ENCODE results near the gene AVP.
A peak's percentile ranks its signal among the peaks of the same experiment; 100 is the strongest.
"Not testable (repeated sequence)": the region's sequence is repeated elsewhere in the genome, so short reads cannot be mapped to it uniquely, and the experiment has no call there.

The AVP gene

DNA sequence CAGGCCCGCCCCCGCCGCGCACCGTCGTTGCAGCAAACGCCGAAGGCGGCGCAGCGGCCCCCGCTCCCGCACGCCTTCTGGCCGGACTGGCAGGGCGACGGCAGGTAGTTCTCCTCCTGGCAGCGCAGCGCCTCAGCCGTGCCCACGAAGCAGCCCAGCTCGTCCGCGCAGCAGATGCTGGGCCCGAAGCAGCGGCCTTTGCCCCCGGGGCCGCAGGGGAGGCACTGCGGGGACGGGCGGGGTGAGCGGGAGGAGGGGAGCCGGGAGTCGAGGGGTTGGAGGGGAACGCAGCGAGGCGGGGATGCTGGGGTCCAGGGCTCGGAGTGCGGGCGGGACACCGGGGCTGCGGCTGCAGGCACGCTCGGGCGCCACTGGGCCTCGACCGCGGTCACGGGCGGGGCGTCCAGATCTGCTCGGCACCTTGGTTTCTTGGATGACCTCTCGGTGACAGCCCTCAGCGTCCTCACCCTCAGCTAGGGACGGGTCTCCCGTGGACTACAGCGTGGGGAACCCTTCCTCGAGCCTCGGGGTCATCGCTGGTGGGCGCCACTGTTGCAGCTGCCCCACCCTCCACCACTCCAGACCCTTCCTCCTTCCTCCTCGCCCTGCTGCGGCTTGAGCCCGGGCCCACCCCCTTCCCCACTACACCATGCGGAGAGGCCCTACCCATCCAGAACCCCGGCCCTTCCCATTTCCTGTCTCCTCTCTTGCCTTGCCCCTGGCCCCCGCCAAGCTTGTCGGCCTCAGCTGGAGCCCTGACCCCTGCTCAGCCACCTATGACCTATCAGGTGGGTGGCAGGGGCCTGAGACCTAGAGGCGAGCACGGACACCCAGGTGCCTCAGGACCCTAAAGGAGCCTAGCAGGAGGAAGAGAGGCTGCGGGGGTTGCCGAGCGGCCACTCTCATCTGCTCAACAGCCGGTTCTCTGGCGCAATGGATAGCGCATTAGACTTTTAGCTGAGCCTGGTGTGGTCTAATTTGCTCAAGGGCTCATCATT is 1.3 kb downstream of the AVP start:
- no peak for DNase-seq

GRCh38 chr20:3082306-3082951 is 2.1 kb downstream of the AVP start:
- DNase-seq, result no peak

GRCh38 chr20:3081641-3082040 is 2.9 kb downstream of the AVP start:
- no peak for DNase-seq

DNA sequence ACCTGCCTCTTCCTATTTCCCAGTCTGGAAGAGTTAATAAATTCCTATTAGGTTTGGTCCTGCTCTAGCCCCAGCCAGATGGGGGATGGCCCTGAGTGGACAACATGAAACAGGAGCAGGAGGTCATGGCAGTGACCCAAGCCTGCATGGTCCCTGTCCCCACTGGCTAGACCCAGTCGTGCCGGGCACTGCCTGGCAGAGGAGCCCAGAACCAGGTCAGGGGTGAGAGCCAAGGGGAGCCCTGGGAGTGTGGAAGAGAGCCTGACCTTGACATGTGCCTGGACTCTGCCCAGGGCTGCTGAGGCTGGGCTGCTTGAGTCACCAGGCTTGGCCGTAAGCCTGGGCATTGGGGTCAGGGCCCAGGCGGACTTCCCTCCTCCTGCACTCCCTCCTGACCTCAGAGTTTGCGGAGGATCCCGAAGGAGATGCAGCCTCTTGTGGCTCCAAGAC is 3.6 kb downstream of the AVP start:
- no peak for DNase-seq

DNA sequence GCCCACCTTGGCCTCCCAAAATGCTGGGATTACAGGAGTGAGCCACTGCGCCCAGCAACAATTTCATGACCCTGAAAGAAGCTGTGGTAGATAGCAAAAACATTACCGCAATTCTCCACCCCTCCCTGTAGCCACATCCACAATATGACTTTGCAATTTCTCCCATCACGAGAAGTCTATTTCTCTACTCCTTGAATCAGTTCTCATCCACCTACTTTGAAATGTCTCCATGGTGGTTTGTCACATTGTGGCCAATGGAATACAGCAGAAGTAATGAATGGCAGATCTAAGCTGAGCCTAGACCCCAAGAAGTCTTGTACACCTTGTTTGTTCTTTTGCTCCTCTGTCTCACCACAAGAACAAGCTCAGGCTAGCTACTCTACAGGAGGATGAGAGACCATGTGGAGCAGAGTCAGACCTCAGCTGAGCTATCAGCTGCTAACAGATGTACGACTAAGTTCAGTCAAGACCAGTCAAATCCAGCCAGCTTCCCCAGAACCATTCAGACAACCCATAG is 6.8 kb downstream of the AVP start:
- DNase-seq, result no peak

GRCh38 chr20:3075315-3075714 is 9.2 kb downstream of the AVP start:
- not testable (repeated sequence) for DNase-seq

DNA sequence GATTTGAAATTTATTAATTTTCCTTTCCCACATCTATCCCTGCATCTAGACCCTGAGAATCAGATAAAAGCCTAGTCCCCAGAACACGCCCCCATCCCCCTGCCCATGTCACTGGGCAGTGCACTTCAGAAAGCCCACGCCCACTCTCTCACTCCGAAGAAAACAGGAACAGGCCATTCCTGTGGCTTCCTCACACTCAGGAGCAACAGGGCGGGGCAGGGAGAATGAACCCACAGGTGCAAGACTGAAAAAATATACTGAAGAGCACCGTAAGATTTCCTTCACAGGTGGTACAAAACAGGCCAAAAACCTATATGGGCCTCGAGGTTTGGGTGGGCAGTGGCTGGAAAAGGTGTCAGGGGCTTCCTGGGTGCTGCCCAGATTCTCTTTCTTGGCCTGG is 9.7 kb downstream of the AVP start:
- no peak for DNase-seq

- DNase-seq, result not testable (repeated sequence)
Measured at GRCh38 chr20:3073251-3073643, 11.3 kb downstream of the AVP start.

- no peak for DNase-seq
Measured at GRCh38 chr20:3072530-3073250, 11.8 kb downstream of the AVP start.

- peak; percentile 81 for DNase-seq
Measured at GRCh38 chr20:3071610-3072529, 12.7 kb downstream of the AVP start, which contains the start of gene OXT. Gene OXT, plus strand, starts transcription at chr20:3071620. Its CDS starts 36 bp downstream, at chr20:3071656.

GRCh38 chr20:3071266-3071609 is 13.3 kb downstream of the AVP start:
- no peak for DNase-seq

GRCh38 chr20:3070725-3071124 is 13.8 kb downstream of the AVP start:
- DNase-seq, result no peak

DNA sequence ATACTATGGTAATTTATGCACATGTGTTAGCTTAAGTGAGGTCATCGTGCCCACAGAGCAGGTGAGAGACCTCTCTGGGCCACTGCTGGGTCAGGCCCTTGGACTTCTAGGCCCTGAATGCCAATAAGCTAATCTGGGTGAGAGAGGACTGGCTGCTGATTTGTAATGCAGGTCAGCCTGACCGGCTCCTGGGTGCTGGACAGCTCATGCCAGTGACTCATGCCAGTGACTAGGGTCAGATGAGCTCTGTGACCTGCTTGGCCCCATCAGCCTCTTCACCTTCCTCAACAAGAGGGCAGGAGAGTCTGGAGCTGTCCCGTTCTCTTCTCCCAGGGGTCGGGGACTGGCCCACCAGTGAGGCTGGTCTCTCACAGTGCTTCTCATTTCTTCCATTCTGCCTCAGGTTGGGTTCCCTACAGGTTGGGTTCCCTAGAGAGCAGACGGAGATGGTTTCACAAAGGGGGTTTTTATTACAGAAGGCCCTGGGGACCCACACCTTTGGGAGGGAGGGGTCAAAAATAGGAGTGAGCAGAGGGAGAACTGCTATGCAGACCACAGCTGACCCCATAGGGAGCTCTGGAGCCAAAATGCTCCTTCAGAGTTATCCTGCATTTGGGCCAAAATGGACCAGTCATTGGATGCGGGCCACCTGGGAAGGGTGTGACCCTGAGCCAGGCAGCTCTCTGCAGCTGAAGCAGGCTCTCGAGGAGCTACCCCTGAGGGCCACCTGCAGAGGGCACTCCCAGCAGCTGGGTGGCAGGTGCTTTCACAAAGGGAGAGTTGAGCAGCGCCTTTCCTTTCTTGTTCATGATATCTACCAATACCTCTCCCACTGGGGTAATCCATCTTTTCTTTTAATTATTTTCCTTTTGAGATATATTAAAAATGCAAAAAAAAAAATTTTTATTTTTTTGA is 15.3 kb downstream of the AVP start:
- DNase-seq, result peak; percentile 44

GRCh38 chr20:3068075-3068474 is 16.4 kb downstream of the AVP start:
- no peak for DNase-seq

DNA sequence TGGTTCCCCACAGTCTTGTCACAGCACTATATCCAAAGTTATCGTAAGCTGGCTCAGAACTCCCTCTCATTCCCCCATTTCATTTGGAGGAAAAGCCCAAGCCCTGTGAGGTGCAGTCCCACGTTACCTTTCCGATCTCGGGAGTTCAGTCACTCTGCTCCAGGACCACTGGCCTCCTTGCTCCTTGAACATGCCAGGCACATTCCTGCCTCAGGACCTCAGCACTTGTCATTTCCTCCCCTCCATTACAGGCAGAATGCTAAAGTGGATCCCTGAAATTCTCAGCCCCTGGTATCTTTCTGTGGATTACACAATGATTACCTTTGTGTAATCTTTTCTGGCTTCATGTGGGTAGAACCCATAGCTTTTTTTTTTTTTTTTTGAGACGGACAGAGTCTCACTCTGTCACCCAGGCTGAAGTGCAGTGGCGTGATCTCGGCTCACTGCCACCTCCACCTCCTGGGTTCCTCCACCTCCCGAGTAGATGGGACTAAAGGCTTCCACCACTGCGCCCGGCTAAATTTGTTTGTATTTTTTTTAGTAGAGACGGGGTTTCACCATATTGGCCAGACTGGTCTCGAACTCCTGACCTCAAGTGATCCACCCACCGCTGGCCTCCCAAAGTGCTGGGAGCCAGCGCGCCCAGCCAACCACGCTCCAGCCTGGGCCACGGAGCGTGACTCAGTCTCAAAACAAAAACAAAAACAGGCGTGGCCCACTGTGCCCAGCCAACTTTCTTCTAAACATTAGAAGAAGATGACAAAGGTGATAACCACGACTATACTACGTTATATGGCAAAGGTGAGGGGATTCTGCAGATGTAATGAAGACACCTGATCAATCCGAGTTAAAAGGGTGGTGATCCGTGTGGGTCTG is 17.1 kb downstream of the AVP start:
- no peak for DNase-seq

DNA sequence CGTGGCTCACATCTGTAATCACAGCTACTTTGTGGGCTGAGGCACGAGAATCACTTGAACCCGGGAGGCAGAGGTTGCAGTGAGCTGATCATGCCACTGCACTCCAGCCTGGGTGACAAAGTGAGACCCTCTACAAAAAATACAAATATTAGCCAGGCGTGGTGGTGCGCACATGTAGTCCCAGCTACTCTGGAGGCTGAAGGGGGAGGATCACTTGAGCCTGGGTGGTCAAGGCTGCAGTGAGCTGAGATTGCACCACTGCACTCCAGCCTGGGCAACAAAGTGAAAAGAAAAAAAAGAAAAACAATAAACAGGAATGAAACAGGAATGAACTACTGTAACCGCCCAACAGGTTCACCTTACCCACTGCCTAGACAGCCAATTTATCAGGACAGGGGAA is 20.4 kb downstream of the AVP start:
- DNase-seq, result not testable (repeated sequence)

DNA sequence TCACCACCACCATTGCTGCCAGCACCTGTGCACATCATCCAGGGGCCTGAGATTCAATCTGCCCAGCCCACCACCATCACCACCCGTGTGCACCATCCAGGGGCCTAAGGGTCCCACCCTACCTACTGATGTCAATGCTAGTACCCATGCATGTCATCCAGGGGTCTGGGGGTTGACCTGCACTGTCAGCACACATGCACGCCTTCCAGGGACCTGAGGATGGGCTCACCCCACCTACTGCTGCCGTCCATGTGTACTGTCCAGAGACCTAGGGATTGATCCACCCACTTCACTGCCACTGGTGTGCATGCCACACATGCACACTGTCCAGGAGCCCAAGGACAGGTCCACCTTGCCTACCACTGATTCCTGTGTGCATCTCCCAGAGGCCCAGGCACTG is 25.0 kb downstream of the AVP start:
- no peak for DNase-seq

DNA sequence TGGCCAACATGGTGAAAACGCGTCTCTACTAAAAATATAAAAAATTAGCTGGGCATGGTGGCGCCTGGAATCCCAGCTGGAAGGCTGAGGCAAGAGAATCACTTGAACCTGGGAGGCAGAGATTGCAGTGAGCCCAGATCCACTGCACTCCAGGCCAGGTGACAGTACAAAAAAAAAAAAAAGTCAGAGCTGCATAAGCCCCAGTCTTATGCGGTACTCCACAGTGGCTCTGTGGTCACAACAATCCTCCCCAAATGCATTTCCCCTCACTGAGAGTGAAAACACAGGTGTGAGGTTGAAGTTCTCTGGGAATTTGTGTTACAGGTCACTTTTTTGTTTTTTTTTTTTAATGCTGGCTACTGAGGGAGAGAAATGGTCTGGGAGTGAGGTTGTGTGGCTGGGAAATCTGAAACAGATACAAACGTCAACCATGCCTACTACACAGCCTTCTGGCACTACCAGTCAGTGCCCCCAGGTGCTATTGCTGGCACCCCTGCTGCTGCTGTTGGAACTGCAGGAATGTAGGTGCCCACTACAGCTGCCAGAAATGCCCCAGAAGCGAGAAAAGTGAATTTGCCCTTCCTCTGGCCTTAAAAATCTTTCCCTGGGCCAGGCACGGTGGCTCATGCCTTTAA is 33.0 kb downstream of the AVP start:
- no peak for DNase-seq

Data from CD4-positive, alpha-beta T cell treated with Interleukin-15 for 1 hour (primary cell).